ENCODE data around the gene OSGEP.
A peak's percentile ranks its signal among the peaks of the same experiment; 100 is the strongest.

The OSGEP gene

GRCh38 chr14:20417250-20418186 lies 37.1 kb downstream of the OSGEP start:
- no peak overlapping the region for H3K4me3 ChIP-seq (ENCODE audit: low read depth, low read length)
- CTCF ChIA-PET: interaction anchor here (0.6 to 1.5 kb wide), 12 partner anchors 16 to 268 kb away, joined by 3 to 6 read pairs (median 3); partner anchors contain the start of genes APEX1, OSGEP and PNP
- POLR2A ChIA-PET: no interaction called here
- DNase-seq (ENCODE audit: low read depth, low spot score): no peak
- TF ChIP-seq CTCF (IDR thresholded peaks at IDR 0.05; ENCODE audit: insufficient read depth, low read length, missing control alignments): no peak

GRCh38 chr14:20416223-20416622 lies 38.4 kb downstream of the OSGEP start:
- CTCF ChIA-PET: interaction anchor here (0.6 to 4.4 kb wide), 35 partner anchors 8 to 654 kb away, joined by 3 to 119 read pairs (median 5); partner anchors contain the start of genes APEX1, ARHGEF40, CCNB1IP1 and KLHL33
- POLR2A ChIA-PET: interaction anchor here (1.0 to 2.0 kb wide), 2 partner anchors 39 to 53 kb away, joined by 6 to 8 read pairs; partner anchors contain the start of genes APEX1 and OSGEP
- no peak for DNase-seq (ENCODE audit: low read depth, low spot score)
- TF ChIP-seq CTCF (IDR thresholded peaks at IDR 0.05; ENCODE audit: insufficient read depth, low read length, missing control alignments): no peak
- no peak overlapping the region for H3K4me3 ChIP-seq (ENCODE audit: low read depth, low read length)

GRCh38 chr14:20415782-20416206 lies 38.8 kb downstream of the OSGEP start:
- no peak for DNase-seq (ENCODE audit: low read depth, low spot score)
- no peak overlapping the region for H3K4me3 ChIP-seq (ENCODE audit: low read depth, low read length)
- ChIA-PET CTCF (interaction anchor here (0.6 to 4.4 kb wide), 43 partner anchors 8 to 655 kb away, joined by 3 to 119 read pairs (median 5); partner anchors contain the start of genes ANG, APEX1, ARHGEF40 and CCNB1IP1), POLR2A (interaction anchor here (1.0 to 2.0 kb wide), 2 partner anchors 40 to 54 kb away, joined by 6 to 8 read pairs; partner anchors contain the start of genes APEX1 and OSGEP)
- peak; percentile 51 for TF ChIP-seq CTCF (IDR thresholded peaks at IDR 0.05; ENCODE audit: insufficient read depth, low read length, missing control alignments)

GRCh38 chr14:20413744-20414082 lies 40.9 kb downstream of the OSGEP start:
- ChIA-PET CTCF (interaction anchor here (1.0 to 4.4 kb wide), 18 partner anchors 8 to 268 kb away, joined by 3 to 119 read pairs (median 8); partner anchors contain the start of genes APEX1, KLHL33, OSGEP and PARP2), POLR2A (interaction anchor here (1.0 to 1.8 kb wide), 7 partner anchors 9 to 269 kb away, joined by 3 to 16 read pairs (median 6); partner anchors contain the start of genes APEX1, KLHL33, OSGEP and PARP2)
- TF ChIP-seq CTCF (IDR thresholded peaks at IDR 0.05; ENCODE audit: insufficient read depth, low read length, missing control alignments): no peak
- H3K4me3 ChIP-seq (ENCODE audit: low read depth, low read length): peak overlapping the region; percentile 98
- DNase-seq (ENCODE audit: low read depth, low spot score): no peak

GRCh38 chr14:20412876-20413743 lies 41.5 kb downstream of the OSGEP start, which contains the start of gene TEP1:
TSS of gene TEP1 (minus strand) at chr14:20413501. CDS start at chr14:20408439, 5,062 bp downstream.
- H3K4me3 ChIP-seq (ENCODE audit: low read depth, low read length): peak within 1 kb of the TSS; percentile 98
- POLR2A ChIA-PET: interaction anchor here (0.6 to 1.8 kb wide), 10 partner anchors 9 to 269 kb away, joined by 3 to 16 read pairs (median 4); partner anchors contain the start of genes APEX1, KLHL33, OSGEP and PARP2
- TF ChIP-seq CTCF (IDR thresholded peaks at IDR 0.05; ENCODE audit: insufficient read depth, low read length, missing control alignments): no peak
- CTCF ChIA-PET: interaction anchor here (1.2 to 4.4 kb wide), 11 partner anchors 11 to 269 kb away, joined by 3 to 119 read pairs (median 10); partner anchors contain the start of genes APEX1, KLHL33 and OSGEP
- no peak for DNase-seq (ENCODE audit: low read depth, low spot score)

Measured in AG04449 (cell line).